ENCODE data around the gene PNLDC1. TPM values are rescaled to one million over a fixed set of nuclear protein-coding genes. Genes with fewer than 3 reads are reported as not detected.
"Not testable (repeated sequence)": the region's sequence is repeated elsewhere in the genome, so short reads cannot be mapped to it uniquely, and the experiment has no call there.

PNLDC1 gene
- total and polyA plus RNA-seq, 2 donors, result 0.28 to 0.39 TPM

DNA sequence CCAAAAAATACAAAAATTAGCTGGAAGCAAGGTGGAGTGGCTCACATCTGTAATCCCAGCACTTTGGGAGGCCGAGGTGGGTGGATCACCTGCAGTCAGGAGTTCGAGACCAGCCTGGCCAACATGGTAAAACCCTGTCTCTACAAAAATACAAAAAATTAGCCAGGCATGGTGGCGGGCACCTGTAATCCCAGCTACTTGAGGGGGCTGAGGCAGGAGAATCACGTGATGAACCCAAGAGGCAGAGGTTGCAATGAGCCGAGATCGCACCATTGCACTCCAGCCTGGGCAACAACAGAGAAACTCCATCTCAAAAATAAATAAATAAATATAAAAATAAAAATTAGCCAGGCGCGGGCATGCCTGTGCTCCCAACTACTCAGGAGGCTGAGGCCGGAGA, 24.6 kb downstream of the PNLDC1 start:
- H3K4me3 ChIP-seq (ENCODE audit: low read length in 2 of 2); H3K27me3 ChIP-seq (ENCODE audit: control insufficient read depth in 2 of 2, insufficient read depth in 1 of 2, low read length in 1 of 2); H3K36me3 ChIP-seq (ENCODE audit: control insufficient read depth in 2 of 2, insufficient read depth in 2 of 2, low read length in 1 of 2); H3K9me3 ChIP-seq (ENCODE audit: control insufficient read depth in 2 of 2, insufficient read depth in 1 of 2, low read length in 1 of 2); H3K27ac ChIP-seq (ENCODE audit: low read depth in 1 of 2, low read length in 1 of 2); DNase-seq (ENCODE audit: low read depth in 6 of 9, low spot score in 9 of 9): not testable (repeated sequence)
- 97% methylated on average over 9 of the region's 9 CpGs for WGBS
- peaks cover 13 to 36% of the 10 kb centered on the region in 2 donors for H3K4me1 ChIP-seq (ENCODE audit: control insufficient read depth in 2 of 2, insufficient read depth in 2 of 2, low read length in 2 of 2)

DNA sequence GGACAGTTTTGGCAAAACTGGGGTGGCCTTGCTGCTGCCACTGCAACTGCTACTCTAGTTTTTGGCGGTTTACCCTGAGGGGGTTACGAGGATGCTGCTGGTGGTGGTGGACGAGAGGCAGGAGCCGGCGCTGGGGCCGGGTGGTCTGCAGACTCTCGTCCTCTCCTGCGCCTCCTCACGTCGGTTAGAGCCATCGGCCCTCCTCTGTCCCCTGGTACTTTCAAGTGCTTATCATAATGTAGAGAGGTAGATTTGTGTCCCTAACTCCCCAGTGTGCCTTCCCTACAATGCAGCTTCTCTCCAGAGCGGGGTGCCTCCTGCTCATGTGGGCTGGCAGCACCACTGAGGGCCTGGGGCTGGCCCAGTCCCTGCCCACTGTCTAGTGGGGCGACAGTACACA, 25.9 kb downstream of the PNLDC1 start:
- Histone ChIP-seq H3K4me1 (ENCODE audit: control insufficient read depth in 2 of 2, insufficient read depth in 2 of 2, low read length in 2 of 2) (peaks cover 5 to 26% of the 10 kb centered on the region in 2 donors), H3K27me3 (ENCODE audit: control insufficient read depth in 2 of 2, insufficient read depth in 1 of 2, low read length in 1 of 2) (no peaks in the 10 kb centered on the region), H3K4me3 (ENCODE audit: low read length in 2 of 2) (no peak overlapping the region), H3K36me3 (ENCODE audit: control insufficient read depth in 2 of 2, insufficient read depth in 2 of 2, low read length in 1 of 2) (no peaks in the 10 kb centered on the region), H3K9me3 (ENCODE audit: control insufficient read depth in 2 of 2, insufficient read depth in 1 of 2, low read length in 1 of 2) (peaks cover 0 to 3% of the 10 kb centered on the region in 2 donors), H3K27ac (ENCODE audit: low read depth in 1 of 2, low read length in 1 of 2) (no peak overlapping the region)
- no peak for DNase-seq (ENCODE audit: low read depth in 6 of 9, low spot score in 9 of 9)
- 99% methylated on average over 13 of the region's 13 CpGs for WGBS

DNA sequence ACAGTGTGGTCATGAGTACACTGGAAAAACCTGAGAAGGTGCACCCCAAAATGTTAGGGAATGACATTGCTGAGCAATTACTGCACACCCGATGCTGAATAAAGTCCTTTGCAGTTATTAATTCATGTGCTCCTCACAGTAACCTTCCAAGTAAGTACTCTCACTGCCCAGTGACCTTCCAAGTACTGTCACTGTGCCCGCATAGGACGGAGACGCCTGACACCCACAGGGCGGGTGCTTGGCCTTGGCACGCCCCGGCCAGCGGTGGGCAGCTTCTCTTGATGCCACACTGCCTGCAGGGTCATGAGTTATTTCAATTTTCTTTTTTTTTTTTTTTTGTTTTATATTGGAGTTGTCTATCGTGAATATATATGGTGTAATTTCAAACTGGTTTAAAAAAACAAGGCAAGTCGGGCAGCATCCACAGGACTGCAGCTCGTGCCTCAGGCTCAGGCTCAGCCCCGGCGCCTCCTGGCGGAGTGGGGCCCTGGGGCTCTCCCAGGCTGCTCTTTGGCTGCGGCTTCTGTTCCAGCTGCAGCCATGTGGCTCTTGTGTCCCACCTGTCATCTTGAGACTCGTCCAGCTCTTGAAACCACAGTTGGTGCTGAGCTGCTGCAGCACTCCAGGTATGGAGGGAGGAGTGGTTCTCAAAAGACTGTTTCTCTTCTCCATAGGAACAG, 27.0 kb downstream of the PNLDC1 start:
- no peaks in the 10 kb centered on the region for H3K27me3 ChIP-seq (ENCODE audit: control insufficient read depth in 2 of 2, insufficient read depth in 1 of 2, low read length in 1 of 2)
- WGBS, result 87% methylated on average over 16 of the region's 16 CpGs
- no peak for DNase-seq (ENCODE audit: low read depth in 6 of 9, low spot score in 9 of 9)

DNA sequence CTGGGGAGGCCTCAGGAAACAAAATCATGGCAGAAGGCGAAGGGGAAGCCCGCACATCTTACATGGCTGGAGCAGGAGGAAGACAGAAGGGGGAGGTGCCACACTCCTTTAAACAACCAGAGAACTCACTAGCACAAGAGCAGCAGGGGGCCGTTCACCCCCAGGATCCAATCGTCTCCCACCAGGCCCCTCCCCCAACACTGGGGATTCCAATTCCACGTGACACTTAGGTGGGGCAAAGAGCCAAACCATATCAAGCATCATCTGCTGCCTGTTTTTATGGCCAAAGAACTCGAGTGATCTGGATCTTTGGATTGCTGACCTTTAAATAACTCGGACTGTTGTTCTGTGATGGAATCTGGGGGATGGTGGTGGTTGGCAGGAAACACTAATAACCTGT, 28.0 kb downstream of the PNLDC1 start:
- H3K27ac ChIP-seq (ENCODE audit: low read depth in 1 of 2, low read length in 1 of 2), result no peak overlapping the region
- no peak overlapping the region for H3K4me3 ChIP-seq (ENCODE audit: low read length in 2 of 2)
- H3K36me3 ChIP-seq (ENCODE audit: control insufficient read depth in 2 of 2, insufficient read depth in 2 of 2, low read length in 1 of 2), result no peaks in the 10 kb centered on the region
- peaks cover 2 to 21% of the 10 kb centered on the region in 2 donors for H3K4me1 ChIP-seq (ENCODE audit: control insufficient read depth in 2 of 2, insufficient read depth in 2 of 2, low read length in 2 of 2)
- WGBS, result 87% methylated on average over 7 of the region's 7 CpGs
- H3K27me3 ChIP-seq (ENCODE audit: control insufficient read depth in 2 of 2, insufficient read depth in 1 of 2, low read length in 1 of 2), result no peaks in the 10 kb centered on the region
- no peak for DNase-seq (ENCODE audit: low read depth in 6 of 9, low spot score in 9 of 9)
- peaks cover 0 to 3% of the 10 kb centered on the region in 2 donors for H3K9me3 ChIP-seq (ENCODE audit: control insufficient read depth in 2 of 2, insufficient read depth in 1 of 2, low read length in 1 of 2)

More for the DNA sequence above, 27.0 kb downstream of the PNLDC1 start:
- Histone ChIP-seq H3K27ac (ENCODE audit: low read depth in 1 of 2, low read length in 1 of 2) (no peak overlapping the region), H3K4me3 (ENCODE audit: low read length in 2 of 2) (no peak overlapping the region), H3K36me3 (ENCODE audit: control insufficient read depth in 2 of 2, insufficient read depth in 2 of 2, low read length in 1 of 2) (no peaks in the 10 kb centered on the region), H3K4me1 (ENCODE audit: control insufficient read depth in 2 of 2, insufficient read depth in 2 of 2, low read length in 2 of 2) (peaks cover 0 to 20% of the 10 kb centered on the region in 2 donors), H3K9me3 (ENCODE audit: control insufficient read depth in 2 of 2, insufficient read depth in 1 of 2, low read length in 1 of 2) (peaks cover 0 to 3% of the 10 kb centered on the region in 2 donors)

DNA sequence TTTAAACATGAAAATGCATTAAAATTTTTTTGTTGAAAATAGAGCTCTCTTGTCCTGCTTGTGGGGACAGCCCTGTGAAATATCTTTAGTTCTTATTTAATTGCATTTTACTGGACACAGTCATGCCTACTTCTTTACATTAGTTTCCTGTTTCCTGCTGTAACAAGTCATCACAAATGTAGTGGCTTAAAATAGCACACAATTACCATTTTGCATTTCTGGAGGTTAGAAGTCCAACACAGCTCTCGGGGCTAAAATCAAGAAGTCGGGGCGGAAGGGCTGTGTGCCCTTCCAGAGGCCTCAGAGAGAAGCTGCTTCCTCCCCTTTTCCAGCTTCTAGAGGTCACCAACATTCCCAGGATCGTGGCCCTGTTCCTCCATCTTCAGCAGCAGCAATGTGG, 29.4 kb downstream of the PNLDC1 start:
- Histone ChIP-seq H3K4me1 (ENCODE audit: control insufficient read depth in 2 of 2, insufficient read depth in 2 of 2, low read length in 2 of 2) (peaks cover 14 to 31% of the 10 kb centered on the region in 2 donors), H3K36me3 (ENCODE audit: control insufficient read depth in 2 of 2, insufficient read depth in 2 of 2, low read length in 1 of 2) (no peaks in the 10 kb centered on the region), H3K27ac (ENCODE audit: low read depth in 1 of 2, low read length in 1 of 2) (no peak overlapping the region), H3K27me3 (ENCODE audit: control insufficient read depth in 2 of 2, insufficient read depth in 1 of 2, low read length in 1 of 2) (no peaks in the 10 kb centered on the region), H3K4me3 (ENCODE audit: low read length in 2 of 2) (no peak overlapping the region), H3K9me3 (ENCODE audit: control insufficient read depth in 2 of 2, insufficient read depth in 1 of 2, low read length in 1 of 2) (peaks cover 0 to 3% of the 10 kb centered on the region in 2 donors)
- DNase-seq (ENCODE audit: low read depth in 6 of 9, low spot score in 9 of 9), result no peak
- 39% methylated on average over 4 of the region's 4 CpGs for WGBS

DNA sequence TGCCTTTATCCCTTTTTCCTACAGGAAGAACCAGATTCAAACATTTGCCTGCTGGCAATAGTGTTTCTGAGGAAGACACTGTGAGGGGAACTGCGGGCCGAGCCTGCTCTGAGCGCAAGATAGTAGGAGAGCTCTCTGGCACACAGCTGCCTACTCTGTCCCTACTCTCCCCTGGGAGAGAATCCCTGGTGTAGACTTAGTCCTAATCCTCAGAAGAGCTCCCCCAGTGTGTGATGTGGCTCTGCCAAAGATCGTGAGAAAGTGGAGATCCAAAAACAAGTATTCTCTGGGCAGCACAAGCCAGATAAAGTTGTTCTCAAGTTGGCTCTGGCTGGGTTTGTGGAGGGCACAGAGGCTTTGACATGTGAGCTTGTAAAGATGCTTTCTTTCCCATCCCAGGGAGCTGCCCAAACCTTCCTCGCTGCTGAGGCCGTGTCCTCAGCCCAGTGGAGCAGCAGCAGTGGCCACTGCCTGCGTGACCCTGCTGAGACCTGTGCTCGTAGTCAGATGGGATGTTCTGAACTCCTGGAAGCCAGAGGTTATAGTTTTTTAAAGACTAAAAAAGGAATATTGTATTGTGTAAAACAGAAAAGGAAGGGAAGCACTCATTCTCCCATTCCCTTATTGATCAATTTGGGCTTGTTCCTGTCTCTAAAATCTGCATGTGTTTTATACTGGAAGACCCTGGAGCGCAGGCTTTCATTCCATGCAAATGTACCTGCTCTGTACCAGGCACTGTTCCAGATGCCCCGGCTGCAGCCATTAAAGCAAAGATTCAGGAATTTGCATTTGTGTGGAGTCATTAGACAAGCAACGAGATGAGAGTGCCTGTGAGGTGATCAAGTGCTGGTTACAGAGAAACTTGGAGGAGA, 30.7 kb downstream of the PNLDC1 start:
- Histone ChIP-seq H3K27me3 (ENCODE audit: control insufficient read depth in 2 of 2, insufficient read depth in 1 of 2, low read length in 1 of 2) (no peaks in the 10 kb centered on the region), H3K4me3 (ENCODE audit: low read length in 2 of 2) (no peak overlapping the region), H3K27ac (ENCODE audit: low read depth in 1 of 2, low read length in 1 of 2) (no peak overlapping the region), H3K9me3 (ENCODE audit: control insufficient read depth in 2 of 2, insufficient read depth in 1 of 2, low read length in 1 of 2) (peaks cover 0 to 3% of the 10 kb centered on the region in 2 donors), H3K36me3 (ENCODE audit: control insufficient read depth in 2 of 2, insufficient read depth in 2 of 2, low read length in 1 of 2) (no peaks in the 10 kb centered on the region), H3K4me1 (ENCODE audit: control insufficient read depth in 2 of 2, insufficient read depth in 2 of 2, low read length in 2 of 2) (peaks cover 17 to 40% of the 10 kb centered on the region in 2 donors)
- 90% methylated on average over 11 of the region's 11 CpGs for WGBS
- no peak for DNase-seq (ENCODE audit: low read depth in 6 of 9, low spot score in 9 of 9)

DNA sequence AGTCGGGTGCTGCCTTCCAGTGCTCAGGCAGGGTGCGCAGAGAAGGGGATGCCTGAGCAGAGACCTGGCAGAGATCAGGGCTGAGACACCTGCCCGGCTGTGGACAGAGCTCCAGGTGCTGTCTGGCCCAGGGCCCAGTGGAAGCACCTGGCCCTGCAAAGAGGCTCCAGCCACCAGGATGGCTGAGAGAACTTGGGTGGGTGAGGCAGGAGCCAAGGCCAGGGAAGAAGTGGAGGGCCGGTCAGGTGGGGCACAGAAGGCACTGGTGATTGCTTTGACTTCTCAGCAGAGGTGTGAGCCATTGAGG, 31.2 kb downstream of the PNLDC1 start:
- H3K27me3 ChIP-seq (ENCODE audit: control insufficient read depth in 2 of 2, insufficient read depth in 1 of 2, low read length in 1 of 2), result no peaks in the 10 kb centered on the region
- H3K9me3 ChIP-seq (ENCODE audit: control insufficient read depth in 2 of 2, insufficient read depth in 1 of 2, low read length in 1 of 2), result peaks cover 0 to 3% of the 10 kb centered on the region in 2 donors
- no peak for DNase-seq (ENCODE audit: low read depth in 6 of 9, low spot score in 9 of 9)
- H3K36me3 ChIP-seq (ENCODE audit: control insufficient read depth in 2 of 2, insufficient read depth in 2 of 2, low read length in 1 of 2), result no peaks in the 10 kb centered on the region
- H3K4me1 ChIP-seq (ENCODE audit: control insufficient read depth in 2 of 2, insufficient read depth in 2 of 2, low read length in 2 of 2), result peaks cover 17 to 40% of the 10 kb centered on the region in 2 donors
- H3K4me3 ChIP-seq (ENCODE audit: low read length in 2 of 2), result no peak overlapping the region
- 86% methylated on average over 4 of the region's 4 CpGs for WGBS
- H3K27ac ChIP-seq (ENCODE audit: low read depth in 1 of 2, low read length in 1 of 2), result no peak overlapping the region

DNA sequence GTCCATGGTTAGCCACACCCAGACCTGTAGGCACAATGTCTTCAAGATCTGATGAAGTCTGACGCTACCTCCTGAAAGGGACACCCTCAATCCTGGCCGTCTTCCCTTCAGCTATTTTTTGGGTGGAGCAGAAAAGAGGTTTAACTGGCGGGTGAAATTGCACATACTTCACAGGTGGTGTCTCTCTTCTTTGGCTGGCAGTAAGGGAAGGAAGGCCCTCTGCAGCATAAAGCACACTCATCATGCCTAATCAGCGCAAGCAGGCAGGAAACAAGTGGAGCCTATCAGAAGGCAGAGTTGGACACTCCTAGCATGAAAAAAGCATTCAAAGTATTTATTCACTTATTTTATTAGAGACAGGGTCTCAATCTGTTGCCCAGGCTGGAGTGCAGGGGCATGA, 32.9 kb downstream of the PNLDC1 start:
- Histone ChIP-seq H3K27me3 (ENCODE audit: control insufficient read depth in 2 of 2, insufficient read depth in 1 of 2, low read length in 1 of 2) (no peaks in the 10 kb centered on the region), H3K27ac (ENCODE audit: low read depth in 1 of 2, low read length in 1 of 2) (peak overlapping the region; percentile 66 to 68), H3K9me3 (ENCODE audit: control insufficient read depth in 2 of 2, insufficient read depth in 1 of 2, low read length in 1 of 2) (peaks cover 0 to 3% of the 10 kb centered on the region in 2 donors), H3K4me3 (ENCODE audit: low read length in 2 of 2) (no peak overlapping the region), H3K36me3 (ENCODE audit: control insufficient read depth in 2 of 2, insufficient read depth in 2 of 2, low read length in 1 of 2) (no peaks in the 10 kb centered on the region), H3K4me1 (ENCODE audit: control insufficient read depth in 2 of 2, insufficient read depth in 2 of 2, low read length in 2 of 2) (peaks cover 17 to 39% of the 10 kb centered on the region in 2 donors)
- DNase-seq (ENCODE audit: low read depth in 6 of 9, low spot score in 9 of 9), result peak in 4 of 9 donors; percentile 30 to 74 (median 44)
- 30% methylated on average over 4 of the region's 4 CpGs for WGBS

DNA sequence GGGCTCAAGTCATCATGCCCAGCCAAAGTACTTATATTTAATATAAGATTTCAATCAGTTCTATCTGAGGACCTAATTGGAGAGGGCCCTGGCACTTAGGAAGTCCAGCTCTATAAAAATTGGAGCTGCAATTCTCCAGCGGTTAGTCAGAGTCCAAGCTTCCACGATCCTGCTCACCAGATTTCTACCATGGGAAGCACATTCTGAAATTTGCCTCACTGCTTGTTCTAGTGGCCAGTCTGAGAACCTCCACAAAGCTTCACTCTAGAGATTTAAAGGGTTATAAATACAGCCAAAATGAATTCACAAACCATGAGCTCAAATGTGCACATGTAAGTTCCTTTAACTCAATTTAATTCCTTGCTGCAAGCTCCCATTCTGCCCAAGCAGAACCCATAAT, 33.5 kb downstream of the PNLDC1 start:
- 94% methylated on average over 2 of the region's 2 CpGs for WGBS
- peaks cover 17 to 38% of the 10 kb centered on the region in 2 donors for H3K4me1 ChIP-seq (ENCODE audit: control insufficient read depth in 2 of 2, insufficient read depth in 2 of 2, low read length in 2 of 2)
- peaks cover 0 to 3% of the 10 kb centered on the region in 2 donors for H3K9me3 ChIP-seq (ENCODE audit: control insufficient read depth in 2 of 2, insufficient read depth in 1 of 2, low read length in 1 of 2)
- no peak overlapping the region for H3K4me3 ChIP-seq (ENCODE audit: low read length in 2 of 2)
- no peaks in the 10 kb centered on the region for H3K27me3 ChIP-seq (ENCODE audit: control insufficient read depth in 2 of 2, insufficient read depth in 1 of 2, low read length in 1 of 2)
- H3K36me3 ChIP-seq (ENCODE audit: control insufficient read depth in 2 of 2, insufficient read depth in 2 of 2, low read length in 1 of 2), result no peaks in the 10 kb centered on the region
- no peak for DNase-seq (ENCODE audit: low read depth in 6 of 9, low spot score in 9 of 9)
- peak overlapping the region; percentile 66 to 68 for H3K27ac ChIP-seq (ENCODE audit: low read depth in 1 of 2, low read length in 1 of 2)
